Sigmoid colon (tissue), 7 donors: ENCODE results near the gene IL9. TPM values are rescaled to one million over a fixed set of nuclear protein-coding genes. Genes with fewer than 3 reads are reported as not detected.

ENCODE experiments used
- DNase-seq: peaks from one replicate; pipeline ENCODE4 v3.0.0-alpha.2; 2019
- H3K27ac ChIP-seq, 4 donors: fragments of 200-600 bp; sonication (generic); one replicate each; pipeline ENCODE4 v1.5.1; 2016 to 2019; ENCODE audit warnings: mild to moderate bottlenecking in 1 of 4
- H3K27me3 ChIP-seq, 3 donors: fragments of 200-600 bp; sonication (generic); one replicate each; pipeline ENCODE4 v1.5.1; 2019; ENCODE audit warnings: mild to moderate bottlenecking in 1 of 3
- H3K36me3 ChIP-seq, 4 donors: fragments of 200-600 bp; sonication (generic); one replicate each; pipeline ENCODE4 v1.5.1; 2016 to 2019
- H3K4me1 ChIP-seq, 4 donors: fragments of 200-600 bp; sonication (generic); one replicate each; pipeline ENCODE4 v1.5.1; 2017 to 2019
- H3K4me3 ChIP-seq, 4 donors: fragments of 200-600 bp; sonication (generic); one replicate each; pipeline ENCODE4 v1.5.1; 2017 to 2019; ENCODE audit warnings: mild to moderate bottlenecking in 2 of 4, moderate library complexity in 1 of 4
- H3K9me3 ChIP-seq, 4 donors: fragments of 200-600 bp in 3 of 4; sonication (generic) in 3 of 4; one replicate each; pipeline versions ENCODE4 v1.5.1 to v1.6.1; 2013 to 2019
- EP300 ChIP-seq, 4 donors: sonication (generic); formaldehyde crosslinking; IDR thresholded peaks; one replicate each; pipeline ENCODE4 v1.6.1; 2017; ENCODE audit warnings: antibody characterized with exemption in 4 of 4
- POLR2A ChIP-seq, 2 donors: fragments of 450-650 bp; IDR thresholded peaks; one replicate each; pipeline ENCODE4 v1.6.1; 2016; ENCODE audit warnings: antibody characterized with exemption in 2 of 2, mild to moderate bottlenecking in 2 of 2, moderate library complexity in 2 of 2
- POLR2AphosphoS5 ChIP-seq, 4 donors: sonication (generic); formaldehyde crosslinking; IDR thresholded peaks; one replicate each; pipeline ENCODE4 v1.6.1; 2017; ENCODE audit warnings: antibody characterized with exemption in 4 of 4
- WGBS, 2 donors: extraction: QIAGEN DNeasy Blood & Tissue Kit; methylation state at CpG; one replicate each; pipeline ENCODE4 v1.1.7; 2013; 5-methylcytosine and 5-hydroxymethylcytosine counted together
- intact Hi-C: fragments of 100-400 bp; cut with DNase I; formaldehyde crosslinking; loops from one replicate; pipeline ENCODE4 v1.15.1; 2023
- polyA plus RNA-seq, 3 donors: library from polyadenylated mRNA; stranded (reverse); fragments of 200-250 nt; gene quantifications; one replicate each; pipeline ENCODE4 v1.2.3, GENCODE V29; 2013
- total RNA-seq, 4 donors: library from RNA; depleted of rRNA; stranded (reverse); fragments of >200 nt; gene quantifications; one replicate each; pipeline ENCODE4 v1.1.0, GENCODE V29; 2016
- TF ChIP-seq, protein P1 (sequence below), 4 experiments: fragments of 450-650 bp in 3 of 4; fragments of 200-600 bp in 1 of 4; IDR thresholded peaks; one replicate each; pipeline ENCODE4 v1.5.1; 2016 to 2019; ENCODE audit warnings: antibody characterized with exemption in 4 of 4, mild to moderate bottlenecking in 3 of 4, moderate library complexity in 2 of 4
- donor health status: healthy with polysubstance abuse.
- donor health status: Bipolar disorder and iron deficiency.
- donor health status: healthy.

The IL9 gene
- total and polyA plus RNA-seq, 7 donors, result not detected

GRCh38 chr5:135887447-135887864 lies 8.2 kb downstream of the IL9 start:
- TF ChIP-seq POLR2AphosphoS5 (IDR thresholded peaks at IDR 0.05) (no peak), EP300 (IDR thresholded peaks at IDR 0.05) (no peak), POLR2A (IDR thresholded peaks at IDR 0.05) (no peak)
- TF ChIP-seq, protein P1, sequence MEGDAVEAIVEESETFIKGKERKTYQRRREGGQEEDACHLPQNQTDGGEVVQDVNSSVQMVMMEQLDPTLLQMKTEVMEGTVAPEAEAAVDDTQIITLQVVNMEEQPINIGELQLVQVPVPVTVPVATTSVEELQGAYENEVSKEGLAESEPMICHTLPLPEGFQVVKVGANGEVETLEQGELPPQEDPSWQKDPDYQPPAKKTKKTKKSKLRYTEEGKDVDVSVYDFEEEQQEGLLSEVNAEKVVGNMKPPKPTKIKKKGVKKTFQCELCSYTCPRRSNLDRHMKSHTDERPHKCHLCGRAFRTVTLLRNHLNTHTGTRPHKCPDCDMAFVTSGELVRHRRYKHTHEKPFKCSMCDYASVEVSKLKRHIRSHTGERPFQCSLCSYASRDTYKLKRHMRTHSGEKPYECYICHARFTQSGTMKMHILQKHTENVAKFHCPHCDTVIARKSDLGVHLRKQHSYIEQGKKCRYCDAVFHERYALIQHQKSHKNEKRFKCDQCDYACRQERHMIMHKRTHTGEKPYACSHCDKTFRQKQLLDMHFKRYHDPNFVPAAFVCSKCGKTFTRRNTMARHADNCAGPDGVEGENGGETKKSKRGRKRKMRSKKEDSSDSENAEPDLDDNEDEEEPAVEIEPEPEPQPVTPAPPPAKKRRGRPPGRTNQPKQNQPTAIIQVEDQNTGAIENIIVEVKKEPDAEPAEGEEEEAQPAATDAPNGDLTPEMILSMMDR (IDR thresholded peaks at IDR 0.05), result peak; percentile 39 to 78 (median 66)
- DNase-seq, result no peak
- Histone ChIP-seq H3K27ac (no peak overlapping the region), H3K9me3 (no peaks in the 10 kb centered on the region), H3K4me3 (no peak overlapping the region), H3K27me3 (no peaks in the 10 kb centered on the region), H3K4me1 (peaks cover 0 to 6% (median 0%) of the 10 kb centered on the region in 4 donors), H3K36me3 (no peaks in the 10 kb centered on the region)
- intact Hi-C loops, result loop anchor here (1.0 to 5.0 kb wide), 4 partner anchors 55 to 325 kb away; no protein-coding TSS in a partner anchor
- 6 to 8% methylated on average over 8 of the region's 8 CpGs for WGBS, 2 donors

GRCh38 chr5:135886136-135886535 lies 9.5 kb downstream of the IL9 start:
- no peaks in the 10 kb centered on the region for H3K27me3 ChIP-seq
- H3K9me3 ChIP-seq, result no peaks in the 10 kb centered on the region
- no peaks in the 10 kb centered on the region for H3K36me3 ChIP-seq
- intact Hi-C loops, result loop anchor here (5.0 kb wide), 3 partner anchors 56 to 201 kb away; no protein-coding TSS in a partner anchor
- no peak for DNase-seq
- peaks cover 0 to 17% (median 6%) of the 10 kb centered on the region in 4 donors for H3K4me1 ChIP-seq
- TF ChIP-seq, protein P1 (IDR thresholded peaks at IDR 0.05), result no peak
- no peak for TF ChIP-seq POLR2A (IDR thresholded peaks at IDR 0.05)
- no peak for TF ChIP-seq EP300 (IDR thresholded peaks at IDR 0.05)
- no peak for TF ChIP-seq POLR2AphosphoS5 (IDR thresholded peaks at IDR 0.05)
- H3K27ac ChIP-seq, result no peak overlapping the region
- 35 to 43% methylated on average over 4 of the region's 4 CpGs for WGBS, 2 donors
- H3K4me3 ChIP-seq, result no peak overlapping the region

GRCh38 chr5:135885031-135885430 lies 10.6 kb downstream of the IL9 start:
- 95 to 96% methylated on average over 3 of the region's 3 CpGs for WGBS, 2 donors
- Histone ChIP-seq H3K27ac (no peak overlapping the region), H3K4me3 (no peak overlapping the region), H3K4me1 (peaks cover 0 to 26% (median 14%) of the 10 kb centered on the region in 4 donors), H3K9me3 (no peaks in the 10 kb centered on the region), H3K27me3 (no peaks in the 10 kb centered on the region), H3K36me3 (no peaks in the 10 kb centered on the region)
- intact Hi-C loops, result loop anchor here (5.0 kb wide), 3 partner anchors 57 to 202 kb away; no protein-coding TSS in a partner anchor
- TF ChIP-seq, protein P1 (IDR thresholded peaks at IDR 0.05), result no peak
- no peak for TF ChIP-seq POLR2A (IDR thresholded peaks at IDR 0.05)
- no peak for TF ChIP-seq POLR2AphosphoS5 (IDR thresholded peaks at IDR 0.05)
- no peak for TF ChIP-seq EP300 (IDR thresholded peaks at IDR 0.05)
- DNase-seq, result no peak

GRCh38 chr5:135883441-135883840 lies 12.2 kb downstream of the IL9 start:
- H3K9me3 ChIP-seq, result no peaks in the 10 kb centered on the region
- H3K27ac ChIP-seq, result no peak overlapping the region
- 59 to 82% methylated on average over 4 of the region's 4 CpGs for WGBS, 2 donors
- H3K36me3 ChIP-seq, result no peaks in the 10 kb centered on the region
- H3K4me3 ChIP-seq, result no peak overlapping the region
- DNase-seq, result no peak
- intact Hi-C loops, result no loop called here
- no peaks in the 10 kb centered on the region for H3K27me3 ChIP-seq
- TF ChIP-seq POLR2AphosphoS5 (IDR thresholded peaks at IDR 0.05) (no peak), EP300 (IDR thresholded peaks at IDR 0.05) (no peak), POLR2A (IDR thresholded peaks at IDR 0.05) (no peak)
- TF ChIP-seq, protein P1 (IDR thresholded peaks at IDR 0.05), result no peak
- peaks cover 0 to 34% (median 19%) of the 10 kb centered on the region in 4 donors for H3K4me1 ChIP-seq

DNA sequence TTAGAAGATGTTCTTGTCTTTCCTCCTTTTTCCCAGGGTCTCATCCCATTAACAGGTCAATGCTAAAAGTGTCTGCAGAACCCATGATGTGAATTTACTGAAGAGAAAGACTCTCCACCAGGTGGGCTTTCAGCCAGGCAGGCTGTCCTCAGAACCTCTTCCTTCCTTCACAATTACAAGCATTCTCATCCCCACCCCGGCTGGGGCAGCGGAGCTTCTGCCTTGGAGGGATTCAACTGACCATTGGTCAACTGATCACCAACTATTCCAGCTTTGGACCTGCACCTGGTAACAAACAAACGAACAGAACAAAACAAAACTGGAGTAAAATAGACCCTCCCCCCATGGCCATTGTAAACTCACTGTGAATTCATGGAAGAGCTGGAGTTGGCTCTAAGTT lies 12.6 kb downstream of the IL9 start:
- intact Hi-C loops, result no loop called here
- WGBS, 2 donors, result 87% methylated on average over 3 of the region's 3 CpGs
- no peak overlapping the region for H3K27ac ChIP-seq
- H3K9me3 ChIP-seq, result no peaks in the 10 kb centered on the region
- no peaks in the 10 kb centered on the region for H3K36me3 ChIP-seq
- no peak for DNase-seq
- H3K27me3 ChIP-seq, result no peaks in the 10 kb centered on the region
- no peak for TF ChIP-seq POLR2AphosphoS5 (IDR thresholded peaks at IDR 0.05)
- no peak for TF ChIP-seq EP300 (IDR thresholded peaks at IDR 0.05)
- no peak for TF ChIP-seq POLR2A (IDR thresholded peaks at IDR 0.05)
- TF ChIP-seq, protein P1 (IDR thresholded peaks at IDR 0.05), result no peak
- peaks cover 0 to 38% (median 23%) of the 10 kb centered on the region in 4 donors for H3K4me1 ChIP-seq
- no peak overlapping the region for H3K4me3 ChIP-seq
